Measurements from ENCODE around the gene STARD3.

The STARD3 gene

GRCh38 chr17:39661744-39662541 lies 25.0 kb downstream of the STARD3 start:
- no peak for DNase-seq

GRCh38 chr17:39662551-39663339 lies 25.8 kb downstream of the STARD3 start:
- DNase-seq, result no peak

GRCh38 chr17:39663340-39663687 lies 26.4 kb downstream of the STARD3 start:
- DNase-seq, result no peak

- no peak for DNase-seq
Measured at GRCh38 chr17:39663688-39664580, 27.0 kb downstream of the STARD3 start.

GRCh38 chr17:39664581-39665561 lies 27.9 kb downstream of the STARD3 start, which contains the start of gene TCAP:
TCAP (plus strand) TSS chr17:39665349; CDS start chr17:39665360, 11 bp downstream.
- no peak for DNase-seq

- DNase-seq, result peak; percentile 64
Measured at GRCh38 chr17:39665642-39666224, 28.8 kb downstream of the STARD3 start.

GRCh38 chr17:39666231-39666600 lies 29.3 kb downstream of the STARD3 start:
- DNase-seq, result no peak

- DNase-seq, result no peak
Measured at GRCh38 chr17:39666601-39667261, 29.8 kb downstream of the STARD3 start.

GRCh38 chr17:39667262-39667944 lies 30.5 kb downstream of the STARD3 start:
- no peak for DNase-seq

- peak; percentile 60 for DNase-seq
Measured at GRCh38 chr17:39667945-39668924, 31.3 kb downstream of the STARD3 start, which contains the start of gene PNMT. PNMT (plus strand) TSS chr17:39668453; CDS start chr17:39668476, 23 bp downstream.

- no peak for DNase-seq
Measured at GRCh38 chr17:39669897-39670735, 33.2 kb downstream of the STARD3 start.

GRCh38 chr17:39670746-39671145 lies 33.8 kb downstream of the STARD3 start:
- DNase-seq, result no peak

- no peak for DNase-seq
Measured at GRCh38 chr17:39671651-39672521, 34.9 kb downstream of the STARD3 start.

- no peak for DNase-seq
Measured at GRCh38 chr17:39672522-39673334, 35.8 kb downstream of the STARD3 start.

GRCh38 chr17:39673335-39674081 lies 36.6 kb downstream of the STARD3 start:
- DNase-seq, result no peak
